Measurements from ENCODE around the gene CYTH1. TPM values are rescaled to one million over a fixed set of nuclear protein-coding genes. Genes with fewer than 3 reads are reported as not detected.

The CYTH1 gene
- total RNA-seq, 1 experiment from 2014 or later = 34.3 TPM

DNA sequence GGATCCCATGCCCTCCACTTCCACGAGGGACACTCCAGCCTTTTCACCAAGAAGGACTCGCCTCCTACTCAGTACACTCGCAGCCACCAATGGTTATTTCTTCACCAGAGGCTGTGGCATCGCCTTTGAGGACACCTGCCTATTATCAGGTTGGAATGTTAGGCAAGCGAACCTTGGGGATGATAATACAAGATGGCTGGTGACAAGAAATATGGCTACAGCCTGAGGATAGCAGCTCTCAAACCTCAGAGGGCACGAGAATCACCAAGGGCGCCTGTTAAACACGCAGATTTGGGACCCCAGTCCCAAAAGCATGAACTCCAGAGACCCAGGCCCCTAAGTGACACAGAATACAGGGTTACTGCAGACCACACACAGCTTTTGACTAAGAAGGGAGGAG, 58.1 kb downstream of the CYTH1 start:
- Histone ChIP-seq H3K4me2 (ENCODE audit: low read length) (no peak overlapping the region), H3K79me2 (ENCODE audit: insufficient read depth, low read length) (peaks cover 25% of the 10 kb centered on the region), H3K4me3 (replicated peaks in 1 of 2; ENCODE audit: low read depth in 1 of 2, low read length in 2 of 2) (no peak overlapping the region), H3K4me1 (ENCODE audit: control insufficient read depth in 1 of 2, insufficient read depth in 2 of 2, low read length in 2 of 2) (peaks cover 7 to 9% of the 10 kb centered on the region in 2 experiments), H3K27ac (ENCODE audit: low read depth, low read length) (no peak overlapping the region), H3K9ac (ENCODE audit: low read length) (no peak overlapping the region), H3K36me3 (ENCODE audit: control insufficient read depth in 1 of 2, insufficient read depth in 2 of 2, low read length in 2 of 2) (no peaks in the 10 kb centered on the region), H3K9me2 (ENCODE audit: insufficient read depth) (no peaks in the 10 kb centered on the region), H4K20me1 (ENCODE audit: insufficient read depth) (no peaks in the 10 kb centered on the region), H3K27me3 (ENCODE audit: insufficient read depth, low read length) (no peaks in the 10 kb centered on the region), H3K9me3 (ENCODE audit: control insufficient read depth in 1 of 2, insufficient read depth in 1 of 2, low read depth in 1 of 2, low read length in 2 of 2) (no peaks in the 10 kb centered on the region), H2AFZ (ENCODE audit: low read depth, low read length, poor library complexity, severe bottlenecking) (no peak overlapping the region)
- ChIA-PET POLR2A (interaction anchor here (0.6 kb wide), 1 partner anchor 12 kb away, joined by 3 read pairs; no protein-coding TSS in a partner anchor), RAD21 (ENCODE audit: low non-redundant PET in 1 of 2, low total read pairs in 2 of 2, uncharacterized antibody in 2 of 2, unreplicated experiment in 2 of 2) (no interaction called here), CTCF (no interaction called here)
- no TSS peak for BruUV-seq (replicated peaks)
- TF ChIP-seq ELF1 (IDR thresholded peaks at IDR 0.05; ENCODE audit: borderline replicate concordance, low read depth) (no peak), CBX3 (IDR thresholded peaks at IDR 0.05; ENCODE audit: low read depth) (no peak), SRF (IDR thresholded peaks at IDR 0.05; ENCODE audit: low read depth) (no peak), SIN3A (IDR thresholded peaks at IDR 0.05; ENCODE audit: low read depth) (no peak), RAD21 (IDR thresholded peaks at IDR 0.05; ENCODE audit: low read depth) (no peak), ZFX (IDR thresholded peaks at IDR 0.05) (no peak)
- TF ChIP-seq, protein P1, sequence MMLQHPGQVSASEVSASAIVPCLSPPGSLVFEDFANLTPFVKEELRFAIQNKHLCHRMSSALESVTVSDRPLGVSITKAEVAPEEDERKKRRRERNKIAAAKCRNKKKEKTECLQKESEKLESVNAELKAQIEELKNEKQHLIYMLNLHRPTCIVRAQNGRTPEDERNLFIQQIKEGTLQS (IDR thresholded peaks at IDR 0.05) = no peak
- intact Hi-C loops (cut with micrococcal nuclease) = no loop called here
- DNase-seq (ENCODE audit: low read depth, low spot score) (no peak), ATAC-seq (no peak)

DNA sequence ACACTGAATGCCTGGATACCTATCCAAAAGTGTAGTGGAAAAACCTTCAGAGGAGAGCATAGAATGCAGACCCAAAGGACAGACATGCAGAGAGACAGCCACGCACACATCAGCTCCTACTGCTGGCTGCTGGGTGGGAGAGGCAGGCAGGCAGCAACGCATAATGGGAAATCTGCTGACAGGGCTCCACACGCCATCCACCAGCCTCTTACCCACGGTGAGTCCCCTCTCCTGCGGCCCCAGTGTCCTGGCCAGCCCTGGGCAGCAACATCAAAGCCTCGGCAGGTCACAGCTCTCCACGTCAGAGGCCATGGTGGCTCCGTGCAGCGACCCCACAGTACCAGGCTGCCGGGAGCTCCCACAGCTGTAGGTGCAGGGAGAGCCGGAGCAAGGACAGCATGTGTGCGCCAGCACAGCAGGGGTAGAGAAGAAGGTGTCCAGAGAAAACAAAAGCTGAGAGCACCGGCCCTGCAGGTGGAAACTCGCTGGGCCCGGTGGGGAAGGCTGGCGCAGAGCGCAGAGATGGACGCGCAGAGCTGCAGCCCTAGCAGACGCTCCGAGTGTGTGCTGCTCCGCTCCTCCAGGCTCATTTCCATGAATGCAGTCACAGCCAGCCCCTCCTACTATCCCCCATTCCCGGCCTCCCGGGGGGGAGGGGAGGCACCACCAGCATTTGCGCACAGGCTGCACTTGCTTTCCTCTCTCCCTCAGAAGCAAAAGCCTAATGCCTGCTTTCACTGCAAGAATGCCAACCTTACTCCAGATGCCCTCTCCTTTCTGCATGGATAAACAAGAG, 58.9 kb downstream of the CYTH1 start:
- Histone ChIP-seq H3K9me2 (ENCODE audit: insufficient read depth) (no peaks in the 10 kb centered on the region), H4K20me1 (ENCODE audit: insufficient read depth) (no peaks in the 10 kb centered on the region), H3K4me1 (ENCODE audit: control insufficient read depth in 1 of 2, insufficient read depth in 2 of 2, low read length in 2 of 2) (peaks cover 10 to 11% of the 10 kb centered on the region in 2 experiments), H3K4me2 (ENCODE audit: low read length) (no peak overlapping the region), H3K36me3 (ENCODE audit: control insufficient read depth in 1 of 2, insufficient read depth in 2 of 2, low read length in 2 of 2) (no peaks in the 10 kb centered on the region), H3K9me3 (ENCODE audit: control insufficient read depth in 1 of 2, insufficient read depth in 1 of 2, low read depth in 1 of 2, low read length in 2 of 2) (no peaks in the 10 kb centered on the region), H3K9ac (ENCODE audit: low read length) (no peak overlapping the region), H3K4me3 (replicated peaks in 1 of 2; ENCODE audit: low read depth in 1 of 2, low read length in 2 of 2) (no peak overlapping the region), H2AFZ (ENCODE audit: low read depth, low read length, poor library complexity, severe bottlenecking) (no peak overlapping the region), H3K79me2 (ENCODE audit: insufficient read depth, low read length) (peaks cover 22% of the 10 kb centered on the region; the same call in 1 of the 2 replicates), H3K27ac (ENCODE audit: low read depth, low read length) (no peak overlapping the region), H3K27me3 (ENCODE audit: insufficient read depth, low read length) (no peaks in the 10 kb centered on the region)
- ATAC-seq (no peak), DNase-seq (ENCODE audit: low read depth, low spot score) (no peak)
- intact Hi-C loops (cut with micrococcal nuclease) = no loop called here
- BruUV-seq (replicated peaks) = no TSS peak
- RAD21 ChIA-PET (ENCODE audit: low non-redundant PET in 1 of 2, low total read pairs in 2 of 2, uncharacterized antibody in 2 of 2, unreplicated experiment in 2 of 2) = no interaction called here
- TF ChIP-seq, protein P2, sequence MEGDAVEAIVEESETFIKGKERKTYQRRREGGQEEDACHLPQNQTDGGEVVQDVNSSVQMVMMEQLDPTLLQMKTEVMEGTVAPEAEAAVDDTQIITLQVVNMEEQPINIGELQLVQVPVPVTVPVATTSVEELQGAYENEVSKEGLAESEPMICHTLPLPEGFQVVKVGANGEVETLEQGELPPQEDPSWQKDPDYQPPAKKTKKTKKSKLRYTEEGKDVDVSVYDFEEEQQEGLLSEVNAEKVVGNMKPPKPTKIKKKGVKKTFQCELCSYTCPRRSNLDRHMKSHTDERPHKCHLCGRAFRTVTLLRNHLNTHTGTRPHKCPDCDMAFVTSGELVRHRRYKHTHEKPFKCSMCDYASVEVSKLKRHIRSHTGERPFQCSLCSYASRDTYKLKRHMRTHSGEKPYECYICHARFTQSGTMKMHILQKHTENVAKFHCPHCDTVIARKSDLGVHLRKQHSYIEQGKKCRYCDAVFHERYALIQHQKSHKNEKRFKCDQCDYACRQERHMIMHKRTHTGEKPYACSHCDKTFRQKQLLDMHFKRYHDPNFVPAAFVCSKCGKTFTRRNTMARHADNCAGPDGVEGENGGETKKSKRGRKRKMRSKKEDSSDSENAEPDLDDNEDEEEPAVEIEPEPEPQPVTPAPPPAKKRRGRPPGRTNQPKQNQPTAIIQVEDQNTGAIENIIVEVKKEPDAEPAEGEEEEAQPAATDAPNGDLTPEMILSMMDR (IDR thresholded peaks at IDR 0.05 in 2 of 3, conservative IDR thresholded peaks at IDR 0.05 in 1 of 3; ENCODE audit: borderline replicate concordance in 1 of 3, insufficient read depth in 1 of 3, low read depth in 2 of 3, low read length in 2 of 3) = no peak
- TF ChIP-seq, protein P1 (IDR thresholded peaks at IDR 0.05) = no peak
- TF ChIP-seq TCF7L2 (IDR thresholded peaks at IDR 0.05; ENCODE audit: borderline replicate concordance, extremely low read depth, insufficient read depth, insufficient read length) (no peak), EZH2 (IDR thresholded peaks at IDR 0.05) (no peak), ZFX (IDR thresholded peaks at IDR 0.05) (no peak), YY1 (IDR thresholded peaks at IDR 0.05; ENCODE audit: extremely low read depth, insufficient replicate concordance, low read depth, low read length) (no peak), POLR2AphosphoS5 (IDR thresholded peaks at IDR 0.05; ENCODE audit: low read depth, low read length) (no peak), SIN3A (IDR thresholded peaks at IDR 0.05; ENCODE audit: low read depth) (no peak), FOSL1 (IDR thresholded peaks at IDR 0.05; ENCODE audit: low read depth) (no peak), JUND (IDR thresholded peaks at IDR 0.05) (no peak), ELF1 (IDR thresholded peaks at IDR 0.05; ENCODE audit: borderline replicate concordance, low read depth) (no peak)
- POLR2A ChIA-PET = interaction anchor here (0.6 kb wide), 1 partner anchor 11 kb away, joined by 3 read pairs; no protein-coding TSS in a partner anchor
- CTCF ChIA-PET = interaction anchor here (0.6 kb wide), 1 partner anchor 226 kb away, joined by 3 read pairs; no protein-coding TSS in a partner anchor

Measured in HCT116 (cell line).